Measurements from ENCODE around the gene RALGAPA2. TPM values are rescaled to one million over a fixed set of nuclear protein-coding genes. Genes with fewer than 3 reads are reported as not detected.

RALGAPA2 gene
- polyA plus RNA-seq, 1 donor, result 33.1 TPM

DNA sequence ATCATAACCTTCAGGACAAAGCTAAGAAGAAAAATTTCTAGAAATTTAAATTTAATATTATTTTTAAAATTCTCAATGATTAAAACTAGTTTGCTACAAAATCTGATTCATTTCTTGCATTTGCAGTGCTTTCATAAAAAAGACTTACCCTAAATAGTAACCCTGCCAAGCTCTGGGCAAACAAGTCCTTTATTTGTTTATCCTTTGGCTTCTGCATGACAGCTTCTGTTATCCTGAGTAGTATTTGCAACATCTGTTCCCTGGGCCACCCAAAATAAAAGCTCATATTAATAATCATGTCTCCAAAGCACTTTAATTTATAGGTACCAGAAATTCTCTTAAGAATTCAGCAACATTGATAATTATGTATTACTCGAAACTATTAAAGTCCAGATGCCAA is 101.3 kb downstream of the RALGAPA2 start:
- WGBS (ENCODE audit: insufficient coverage, low lambda C conversion rate), result 100% methylated on average over 1 of the region's 1 CpG
- H3K4me1 ChIP-seq (ENCODE audit: control insufficient read depth, insufficient read depth, low read length), result no peaks in the 10 kb centered on the region
- no peak overlapping the region for H3K4me3 ChIP-seq (ENCODE audit: low read length)
- H3K27me3 ChIP-seq (ENCODE audit: control insufficient read depth, insufficient read depth, low read length), result no peaks in the 10 kb centered on the region
- H3K27ac ChIP-seq (ENCODE audit: low read length), result no peak overlapping the region
- DNase-seq, result no peak
- peaks cover 29% of the 10 kb centered on the region for H3K36me3 ChIP-seq (ENCODE audit: control insufficient read depth, insufficient read depth, low read length)
- H3K9me3 ChIP-seq (ENCODE audit: control insufficient read depth, low read depth, low read length), result no peaks in the 10 kb centered on the region

DNA sequence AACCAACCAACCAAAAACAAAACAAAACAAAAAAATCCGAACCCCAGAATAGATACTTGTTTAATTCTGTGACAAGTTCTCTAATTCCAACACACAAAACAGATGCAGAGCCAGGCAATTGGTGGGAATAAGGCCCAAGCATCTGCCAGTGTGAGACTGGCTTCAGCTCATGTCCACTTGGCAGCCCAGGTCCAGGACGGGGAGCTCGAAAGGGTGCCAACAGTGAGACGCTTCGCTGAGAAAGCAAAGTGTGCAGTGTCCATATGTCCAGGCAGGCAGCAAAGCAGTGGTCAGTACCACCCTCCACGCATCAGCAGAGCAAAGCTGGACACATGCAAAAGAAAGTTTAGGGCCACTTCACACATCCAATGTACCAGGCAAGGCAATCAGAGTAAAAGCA is 102.9 kb downstream of the RALGAPA2 start:
- no CpG with 5 or more reads among the region's 6 CpGs for WGBS (ENCODE audit: insufficient coverage, low lambda C conversion rate)
- no peaks in the 10 kb centered on the region for H3K9me3 ChIP-seq (ENCODE audit: control insufficient read depth, low read depth, low read length)
- no peak for DNase-seq
- H3K27ac ChIP-seq (ENCODE audit: low read length), result no peak overlapping the region
- no peaks in the 10 kb centered on the region for H3K4me1 ChIP-seq (ENCODE audit: control insufficient read depth, insufficient read depth, low read length)
- no peaks in the 10 kb centered on the region for H3K27me3 ChIP-seq (ENCODE audit: control insufficient read depth, insufficient read depth, low read length)
- H3K36me3 ChIP-seq (ENCODE audit: control insufficient read depth, insufficient read depth, low read length), result peaks cover 31% of the 10 kb centered on the region
- H3K4me3 ChIP-seq (ENCODE audit: low read length), result no peak overlapping the region

DNA sequence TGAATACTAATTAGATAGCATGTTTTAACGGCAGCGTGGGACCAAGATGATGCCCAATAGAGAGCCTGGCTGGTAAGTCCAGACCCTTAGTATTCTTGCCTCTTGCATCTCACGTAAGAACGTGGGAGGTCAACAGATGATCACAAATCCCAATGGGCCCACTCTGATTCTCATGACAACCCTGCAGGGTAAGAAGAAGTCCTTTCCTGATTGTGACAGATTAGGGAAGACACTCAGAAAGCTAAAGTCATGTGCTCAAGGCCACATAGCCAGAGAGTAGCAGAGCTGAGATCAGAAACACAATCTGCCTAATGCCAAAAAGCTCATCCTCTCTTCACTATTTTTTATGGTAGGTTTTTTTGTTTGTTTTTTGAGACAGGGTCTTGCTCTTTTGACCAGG is 103.8 kb downstream of the RALGAPA2 start:
- Histone ChIP-seq H3K27me3 (ENCODE audit: control insufficient read depth, insufficient read depth, low read length) (no peaks in the 10 kb centered on the region), H3K27ac (ENCODE audit: low read length) (no peak overlapping the region), H3K4me3 (ENCODE audit: low read length) (no peak overlapping the region), H3K9me3 (ENCODE audit: control insufficient read depth, low read depth, low read length) (no peaks in the 10 kb centered on the region), H3K36me3 (ENCODE audit: control insufficient read depth, insufficient read depth, low read length) (peaks cover 34% of the 10 kb centered on the region), H3K4me1 (ENCODE audit: control insufficient read depth, insufficient read depth, low read length) (no peaks in the 10 kb centered on the region)
- no peak for DNase-seq
- no CpG with 5 or more reads among the region's 4 CpGs for WGBS (ENCODE audit: insufficient coverage, low lambda C conversion rate)

DNA sequence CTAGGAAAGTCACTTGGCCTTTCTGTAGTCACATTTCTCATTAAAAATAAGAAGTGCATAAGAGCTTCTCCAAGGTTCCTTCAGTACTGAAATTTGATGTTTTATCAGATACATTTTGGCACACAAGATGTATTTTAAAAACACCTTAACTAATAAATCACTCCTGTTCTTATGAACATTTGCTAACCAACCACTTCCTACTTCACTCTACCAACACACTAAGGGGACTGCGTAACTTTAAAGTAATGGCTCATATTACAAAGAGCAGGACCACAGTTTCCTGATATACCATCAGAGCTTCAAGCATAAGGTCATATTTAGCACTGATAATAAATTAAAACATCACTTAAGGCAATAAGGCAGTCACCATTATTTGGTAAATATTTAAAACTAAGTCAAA is 104.4 kb downstream of the RALGAPA2 start:
- no CpG with 5 or more reads among the region's 1 CpG for WGBS (ENCODE audit: insufficient coverage, low lambda C conversion rate)
- Histone ChIP-seq H3K27ac (ENCODE audit: low read length) (no peak overlapping the region), H3K27me3 (ENCODE audit: control insufficient read depth, insufficient read depth, low read length) (no peaks in the 10 kb centered on the region), H3K36me3 (ENCODE audit: control insufficient read depth, insufficient read depth, low read length) (peaks cover 34% of the 10 kb centered on the region), H3K4me1 (ENCODE audit: control insufficient read depth, insufficient read depth, low read length) (no peaks in the 10 kb centered on the region), H3K4me3 (ENCODE audit: low read length) (no peak overlapping the region), H3K9me3 (ENCODE audit: control insufficient read depth, low read depth, low read length) (no peaks in the 10 kb centered on the region)
- DNase-seq, result no peak

DNA sequence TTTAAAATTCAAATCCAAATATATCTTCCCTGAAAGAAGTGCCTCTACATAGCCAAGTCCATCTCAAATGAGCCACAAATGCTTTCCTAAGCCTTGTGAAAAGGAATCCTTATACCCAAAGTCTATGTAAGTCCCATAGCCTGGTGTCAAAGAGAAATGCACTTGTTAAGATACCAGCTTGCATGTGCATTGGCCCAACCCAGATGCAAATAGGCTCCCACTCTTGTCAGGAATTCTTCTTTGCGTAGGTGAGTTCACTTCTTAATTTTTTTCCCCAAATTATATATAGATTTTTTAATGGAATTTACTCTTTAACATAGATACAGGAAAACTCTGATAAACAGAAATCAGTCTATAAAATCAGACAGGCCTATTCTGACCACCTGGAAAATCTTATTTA is 105.6 kb downstream of the RALGAPA2 start:
- no peak for DNase-seq
- Histone ChIP-seq H3K36me3 (ENCODE audit: control insufficient read depth, insufficient read depth, low read length) (peaks cover 37% of the 10 kb centered on the region), H3K27ac (ENCODE audit: low read length) (no peak overlapping the region), H3K9me3 (ENCODE audit: control insufficient read depth, low read depth, low read length) (no peaks in the 10 kb centered on the region), H3K4me3 (ENCODE audit: low read length) (no peak overlapping the region), H3K4me1 (ENCODE audit: control insufficient read depth, insufficient read depth, low read length) (no peaks in the 10 kb centered on the region), H3K27me3 (ENCODE audit: control insufficient read depth, insufficient read depth, low read length) (no peaks in the 10 kb centered on the region)
- WGBS (ENCODE audit: insufficient coverage, low lambda C conversion rate), result no CpG with 5 or more reads among the region's 1 CpG

DNA sequence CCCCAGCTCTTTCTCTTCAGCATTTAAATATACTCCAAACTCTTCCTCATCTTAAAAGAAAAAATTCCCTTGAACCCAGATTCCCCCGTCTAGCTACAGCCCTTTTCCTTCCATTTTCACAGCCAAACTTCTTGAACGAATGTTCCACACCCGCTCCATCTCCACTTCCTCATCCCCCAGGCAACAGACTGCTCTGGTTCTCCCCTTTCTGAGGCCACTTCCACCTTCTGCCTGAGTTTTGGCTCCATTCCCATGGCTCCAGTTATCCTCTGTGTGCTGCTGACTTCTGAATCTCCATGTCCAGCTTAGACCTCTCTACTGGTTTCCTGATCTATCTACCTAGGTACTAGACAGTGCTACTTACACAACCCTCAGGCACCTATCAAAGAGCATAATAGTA is 106.4 kb downstream of the RALGAPA2 start:
- Histone ChIP-seq H3K27ac (ENCODE audit: low read length) (no peak overlapping the region), H3K4me3 (ENCODE audit: low read length) (no peak overlapping the region), H3K36me3 (ENCODE audit: control insufficient read depth, insufficient read depth, low read length) (peaks cover 37% of the 10 kb centered on the region), H3K9me3 (ENCODE audit: control insufficient read depth, low read depth, low read length) (no peaks in the 10 kb centered on the region), H3K27me3 (ENCODE audit: control insufficient read depth, insufficient read depth, low read length) (no peaks in the 10 kb centered on the region), H3K4me1 (ENCODE audit: control insufficient read depth, insufficient read depth, low read length) (no peaks in the 10 kb centered on the region)
- WGBS (ENCODE audit: insufficient coverage, low lambda C conversion rate), result 80% methylated on average over 1 of the region's 3 CpGs
- DNase-seq, result no peak

DNA sequence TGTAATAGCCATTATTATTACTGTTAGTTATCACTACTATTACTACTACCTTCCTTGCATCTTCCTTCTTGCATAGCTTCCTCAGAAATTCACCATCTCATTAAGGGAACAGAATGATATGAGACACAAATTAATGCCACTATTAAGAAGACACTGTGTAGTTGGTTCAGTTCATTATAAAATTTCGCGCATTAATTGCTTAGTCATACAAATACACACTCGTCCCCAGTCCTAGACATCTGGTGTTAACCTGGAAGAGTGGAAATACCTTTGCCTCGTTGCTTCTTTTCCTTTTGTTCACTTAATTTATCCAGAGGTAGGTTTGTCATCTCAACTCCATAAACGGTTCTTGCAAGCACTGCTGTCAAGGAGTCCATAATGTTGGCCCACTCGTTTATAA is 107.5 kb downstream of the RALGAPA2 start:
- WGBS (ENCODE audit: insufficient coverage, low lambda C conversion rate), result 93% methylated on average over 2 of the region's 6 CpGs
- H3K9me3 ChIP-seq (ENCODE audit: control insufficient read depth, low read depth, low read length), result no peaks in the 10 kb centered on the region
- no peak overlapping the region for H3K27ac ChIP-seq (ENCODE audit: low read length)
- no peaks in the 10 kb centered on the region for H3K4me1 ChIP-seq (ENCODE audit: control insufficient read depth, insufficient read depth, low read length)
- no peaks in the 10 kb centered on the region for H3K27me3 ChIP-seq (ENCODE audit: control insufficient read depth, insufficient read depth, low read length)
- DNase-seq, result no peak
- H3K4me3 ChIP-seq (ENCODE audit: low read length), result no peak overlapping the region
- H3K36me3 ChIP-seq (ENCODE audit: control insufficient read depth, insufficient read depth, low read length), result peaks cover 30% of the 10 kb centered on the region

DNA sequence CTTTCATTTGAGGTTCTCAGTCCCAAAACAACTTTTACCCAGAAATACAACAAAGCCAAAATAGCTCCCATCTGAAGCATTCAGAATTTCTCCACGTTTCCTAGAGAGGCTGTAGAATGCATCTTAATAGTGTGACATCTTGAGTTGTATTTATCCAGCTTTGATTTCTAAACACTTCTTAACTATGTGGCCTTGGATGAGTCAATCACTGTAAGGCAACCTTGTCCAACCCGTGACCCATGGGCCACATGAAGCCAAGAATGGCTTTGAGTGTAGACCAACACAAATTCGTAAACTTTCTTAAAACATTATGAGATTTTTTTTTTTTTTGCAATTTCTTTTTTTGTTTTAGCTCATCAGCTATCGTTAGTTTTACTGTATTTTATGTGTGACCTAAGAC is 108.1 kb downstream of the RALGAPA2 start:
- DNase-seq, result no peak
- H3K9me3 ChIP-seq (ENCODE audit: control insufficient read depth, low read depth, low read length), result no peaks in the 10 kb centered on the region
- H3K27ac ChIP-seq (ENCODE audit: low read length), result no peak overlapping the region
- no peaks in the 10 kb centered on the region for H3K4me1 ChIP-seq (ENCODE audit: control insufficient read depth, insufficient read depth, low read length)
- no peak overlapping the region for H3K4me3 ChIP-seq (ENCODE audit: low read length)
- no peaks in the 10 kb centered on the region for H3K27me3 ChIP-seq (ENCODE audit: control insufficient read depth, insufficient read depth, low read length)
- H3K36me3 ChIP-seq (ENCODE audit: control insufficient read depth, insufficient read depth, low read length), result peaks cover 28% of the 10 kb centered on the region
- 100% methylated on average over 3 of the region's 4 CpGs for WGBS (ENCODE audit: insufficient coverage, low lambda C conversion rate)

DNA sequence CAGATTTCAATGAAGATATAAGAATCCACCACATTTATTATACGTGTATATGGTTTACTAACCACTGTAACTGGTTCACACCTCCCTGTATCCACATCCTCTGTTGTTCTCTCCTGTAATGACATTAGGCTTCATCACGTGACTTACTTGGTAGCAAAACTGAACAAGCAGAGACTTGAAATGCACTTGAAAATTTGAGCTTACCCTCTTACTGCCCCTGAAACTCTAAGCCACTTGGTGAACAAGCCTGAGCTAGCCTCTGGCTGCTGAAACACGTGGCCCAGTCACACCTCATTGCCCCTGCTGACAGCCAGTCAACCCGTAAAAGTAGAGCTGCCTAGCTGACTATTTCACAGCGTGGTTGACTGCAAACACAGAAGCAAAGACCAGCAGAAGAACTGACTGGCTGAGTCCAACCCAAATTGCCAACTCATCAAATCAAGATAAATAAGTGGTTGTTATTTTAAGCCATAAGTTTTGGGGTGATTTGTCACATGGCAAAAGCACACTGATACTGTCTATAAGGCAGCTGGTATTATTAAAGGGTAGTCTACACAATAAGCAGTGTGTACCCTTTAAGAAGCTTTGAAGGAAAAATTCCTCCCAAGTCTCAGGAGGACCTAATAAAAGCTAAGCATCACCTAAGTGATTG is 109.0 kb downstream of the RALGAPA2 start:
- H3K27ac ChIP-seq (ENCODE audit: low read length), result no peak overlapping the region
- H3K9me3 ChIP-seq (ENCODE audit: control insufficient read depth, low read depth, low read length), result no peaks in the 10 kb centered on the region
- no peaks in the 10 kb centered on the region for H3K4me1 ChIP-seq (ENCODE audit: control insufficient read depth, insufficient read depth, low read length)
- H3K4me3 ChIP-seq (ENCODE audit: low read length), result no peak overlapping the region
- WGBS (ENCODE audit: insufficient coverage, low lambda C conversion rate), result 95% methylated on average over 2 of the region's 5 CpGs
- H3K27me3 ChIP-seq (ENCODE audit: control insufficient read depth, insufficient read depth, low read length), result no peaks in the 10 kb centered on the region
- DNase-seq, result no peak
- peaks cover 30% of the 10 kb centered on the region for H3K36me3 ChIP-seq (ENCODE audit: control insufficient read depth, insufficient read depth, low read length)

DNA sequence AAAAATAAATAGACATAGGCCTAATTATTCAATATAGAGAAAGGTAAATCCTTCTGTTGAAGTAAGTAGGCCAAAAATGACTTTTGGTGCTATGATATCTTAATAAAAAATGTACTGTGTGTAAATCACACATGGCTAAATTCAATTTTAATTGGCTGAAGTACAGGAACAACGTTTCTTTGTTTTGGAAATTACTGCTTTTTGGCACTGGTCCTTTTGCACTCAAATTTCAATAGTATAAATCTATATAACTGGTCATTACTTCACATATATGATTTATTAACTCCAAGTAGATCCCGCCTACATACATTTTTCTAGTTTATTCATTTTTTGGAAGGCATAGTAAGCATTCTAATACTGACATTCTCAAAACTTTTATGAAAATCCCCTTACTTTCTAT is 114.5 kb downstream of the RALGAPA2 start:
- peaks cover 10% of the 10 kb centered on the region for H3K36me3 ChIP-seq (ENCODE audit: control insufficient read depth, insufficient read depth, low read length)
- no peaks in the 10 kb centered on the region for H3K4me1 ChIP-seq (ENCODE audit: control insufficient read depth, insufficient read depth, low read length)
- no peaks in the 10 kb centered on the region for H3K9me3 ChIP-seq (ENCODE audit: control insufficient read depth, low read depth, low read length)
- no peak overlapping the region for H3K27ac ChIP-seq (ENCODE audit: low read length)
- WGBS (ENCODE audit: insufficient coverage, low lambda C conversion rate), result 94% methylated on average over 2 of the region's 2 CpGs
- DNase-seq, result no peak
- no peaks in the 10 kb centered on the region for H3K27me3 ChIP-seq (ENCODE audit: control insufficient read depth, insufficient read depth, low read length)
- no peak overlapping the region for H3K4me3 ChIP-seq (ENCODE audit: low read length)

DNA sequence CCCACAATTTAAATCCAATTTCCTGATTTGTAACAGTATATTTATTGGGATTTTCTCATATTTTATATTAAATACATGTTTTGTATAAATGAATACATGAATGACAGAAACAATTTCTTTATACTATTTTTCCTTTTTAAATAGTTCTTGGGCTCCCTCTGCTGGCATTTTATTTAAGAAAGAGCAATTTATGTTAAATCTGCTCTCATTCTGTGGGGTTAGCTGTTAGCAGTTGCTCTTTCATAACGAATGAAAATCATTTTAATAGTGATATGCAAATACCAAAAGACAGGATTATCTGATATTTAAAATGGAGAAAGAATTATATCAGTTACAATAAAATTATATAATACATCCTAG is 118.3 kb downstream of the RALGAPA2 start:
- Histone ChIP-seq H3K27ac (ENCODE audit: low read length) (no peak overlapping the region), H3K36me3 (ENCODE audit: control insufficient read depth, insufficient read depth, low read length) (peaks cover 10% of the 10 kb centered on the region), H3K9me3 (ENCODE audit: control insufficient read depth, low read depth, low read length) (no peaks in the 10 kb centered on the region), H3K27me3 (ENCODE audit: control insufficient read depth, insufficient read depth, low read length) (no peaks in the 10 kb centered on the region), H3K4me1 (ENCODE audit: control insufficient read depth, insufficient read depth, low read length) (no peaks in the 10 kb centered on the region), H3K4me3 (ENCODE audit: low read length) (no peak overlapping the region)
- DNase-seq, result no peak
- 80% methylated on average over 1 of the region's 1 CpG for WGBS (ENCODE audit: insufficient coverage, low lambda C conversion rate)
